Neutrophil (primary cell): ENCODE data around the gene ZNF91.
"Not testable (repeated sequence)": the region's sequence is repeated elsewhere in the genome, so short reads cannot be mapped to it uniquely, and the experiment has no call there.

Source experiments
- H3K27ac ChIP-seq: fragments of 200-600 bp; sonication (generic); 2 replicates; pipeline ENCODE4 v1.5.1; 2016; ENCODE audit warnings: mild to moderate bottlenecking, moderate library complexity
- H3K27me3 ChIP-seq: fragments of 200-600 bp; sonication (generic); 2 replicates; pipeline ENCODE4 v1.6.0; 2016; ENCODE audit warnings: mild to moderate bottlenecking
- H3K36me3 ChIP-seq: fragments of 200-600 bp; sonication (generic); 2 replicates; pipeline ENCODE4 v1.5.1; 2017
- H3K4me1 ChIP-seq, 2 experiments: fragments of 200-600 bp in 1 of 2; sonication (generic) in 1 of 2; 1 replicate in 1 of 2; 2 replicates in 1 of 2; pipeline versions ENCODE4 v1.5.1 to v1.6.1; 2013 to 2016; ENCODE audit warnings: low read depth in 1 of 2, low read length in 1 of 2, mild to moderate bottlenecking in 1 of 2, moderate library complexity in 1 of 2; ENCODE audit not compliant: control insufficient read depth in 1 of 2, insufficient read depth in 1 of 2
- H3K4me3 ChIP-seq, 2 experiments: fragments of 200-600 bp in 1 of 2; sonication (generic) in 1 of 2; 1 replicate in 1 of 2; 2 replicates in 1 of 2; pipeline ENCODE4 v1.5.1; 2013 to 2016; ENCODE audit warnings: low read depth in 1 of 2, low read length in 1 of 2, mild to moderate bottlenecking in 1 of 2, moderate library complexity in 1 of 2
- H3K9me3 ChIP-seq: fragments of 200-600 bp; sonication (generic); 2 replicates; pipeline ENCODE4 v1.5.1; 2016
- CTCF ChIP-seq: fragments of 200-600 bp; sonication (generic); IDR thresholded peaks from 2 replicates; pipeline ENCODE4 v1.5.1; 2016; ENCODE audit warnings: antibody characterized with exemption

The ZNF91 gene

GRCh38 chr19:23384858-23385257, 10.4 kb downstream of the ZNF91 start:
- H3K27ac ChIP-seq, result no peak overlapping the region
- H3K9me3 ChIP-seq, result peaks cover 25% of the 10 kb centered on the region
- H3K36me3 ChIP-seq, result no peaks in the 10 kb centered on the region
- no peaks in the 10 kb centered on the region for H3K4me1 ChIP-seq
- no peak for TF ChIP-seq CTCF
- H3K4me3 ChIP-seq, result no peak overlapping the region
- no peaks in the 10 kb centered on the region for H3K27me3 ChIP-seq

DNA sequence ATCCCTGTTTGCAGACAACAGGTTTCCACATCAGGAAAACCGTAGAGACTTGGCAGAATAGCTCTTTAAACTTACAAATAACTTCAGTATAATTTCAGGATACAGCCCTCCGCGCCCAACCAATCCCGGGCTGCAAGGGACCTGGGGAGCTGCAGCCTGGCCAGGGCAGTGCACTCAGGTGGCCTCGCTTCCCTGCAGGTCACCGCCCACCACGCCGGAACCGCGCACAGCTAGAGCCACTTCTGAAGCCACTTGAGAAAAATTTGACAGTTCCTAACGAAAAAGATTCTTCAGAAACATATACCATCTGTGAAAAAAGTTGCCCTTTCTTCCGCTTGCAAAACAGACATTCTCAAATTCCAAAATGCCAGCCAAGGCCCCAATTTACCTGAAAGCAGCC, 11.1 kb downstream of the ZNF91 start:
- H3K27me3 ChIP-seq, result no peaks in the 10 kb centered on the region
- H3K4me3 ChIP-seq, result no peak overlapping the region
- H3K27ac ChIP-seq, result no peak overlapping the region
- H3K36me3 ChIP-seq, result no peaks in the 10 kb centered on the region
- no peak for TF ChIP-seq CTCF
- H3K9me3 ChIP-seq, result peaks cover 30% of the 10 kb centered on the region
- H3K4me1 ChIP-seq, result no peaks in the 10 kb centered on the region

DNA sequence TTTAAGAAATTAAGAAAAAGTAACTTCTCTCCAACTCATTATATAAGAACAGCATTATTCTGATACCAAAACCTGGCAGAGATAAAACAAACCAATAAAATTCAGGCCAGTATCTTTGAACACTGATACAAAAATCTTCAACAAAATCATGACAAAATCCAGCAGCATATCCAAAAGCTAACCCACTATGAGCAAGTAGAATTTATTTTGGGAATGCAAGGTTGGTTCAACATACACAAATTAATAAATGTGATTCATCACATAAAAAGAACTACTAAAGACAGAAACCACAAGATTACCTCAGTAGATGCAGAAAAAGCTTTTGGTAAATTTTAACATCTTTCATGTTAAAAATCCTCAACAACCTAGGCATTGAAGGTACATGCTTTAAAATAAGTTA, 12.3 kb downstream of the ZNF91 start:
- Histone ChIP-seq H3K36me3 (no peaks in the 10 kb centered on the region), H3K4me3 (no peak overlapping the region), H3K27ac (no peak overlapping the region), H3K9me3 (peaks cover 30% of the 10 kb centered on the region), H3K27me3 (no peaks in the 10 kb centered on the region), H3K4me1 (no peaks in the 10 kb centered on the region)
- TF ChIP-seq CTCF, result no peak

DNA sequence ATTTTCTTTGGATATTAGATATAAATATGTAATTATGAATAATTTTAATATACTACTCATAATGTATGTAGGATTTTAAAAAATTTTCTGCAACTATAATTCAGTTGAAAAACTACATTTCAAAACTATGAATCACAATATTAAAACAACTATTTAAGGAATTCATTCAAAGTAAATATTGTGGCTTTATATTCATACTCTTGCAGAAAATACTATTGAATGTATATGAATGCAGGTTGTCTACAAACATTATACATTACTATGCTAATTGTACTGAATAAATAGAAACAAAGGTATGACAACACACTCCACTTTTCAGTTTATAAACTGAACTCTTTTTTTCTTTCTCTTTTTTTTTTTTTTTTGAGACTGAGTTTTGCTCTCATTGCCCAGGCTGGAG, 14.2 kb downstream of the ZNF91 start:
- TF ChIP-seq CTCF, result no peak
- H3K4me1 ChIP-seq, result no peaks in the 10 kb centered on the region
- H3K4me3 ChIP-seq, result no peak overlapping the region
- H3K36me3 ChIP-seq, result no peaks in the 10 kb centered on the region
- no peak overlapping the region for H3K27ac ChIP-seq
- peaks cover 41% of the 10 kb centered on the region for H3K9me3 ChIP-seq
- H3K27me3 ChIP-seq, result no peaks in the 10 kb centered on the region

GRCh38 chr19:23379671-23380070, 15.6 kb downstream of the ZNF91 start:
- not testable (repeated sequence) for H3K4me1 ChIP-seq, H3K27me3 ChIP-seq, H3K4me3 ChIP-seq, H3K27ac ChIP-seq, H3K36me3 ChIP-seq
- peaks cover 43% of the 10 kb centered on the region for H3K9me3 ChIP-seq

DNA sequence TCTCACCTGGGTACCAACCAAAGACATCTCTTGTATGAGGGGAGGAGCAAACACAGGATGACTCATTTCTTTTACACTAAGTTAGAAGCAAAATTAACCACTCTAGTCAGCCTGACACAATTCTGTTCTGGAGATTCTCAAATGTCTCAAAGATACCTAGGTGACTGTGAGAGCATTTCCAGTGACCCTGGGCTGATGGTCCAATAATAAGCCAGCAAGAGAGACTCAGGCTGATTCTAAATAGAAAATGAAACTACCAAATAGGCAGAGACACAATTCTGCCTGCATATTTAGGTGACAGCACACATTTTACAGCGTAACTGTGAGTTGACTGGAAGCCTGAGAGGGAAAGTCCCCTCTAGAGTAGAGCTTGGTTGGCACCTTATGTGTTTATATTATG, 16.3 kb downstream of the ZNF91 start:
- Histone ChIP-seq H3K27me3 (no peaks in the 10 kb centered on the region), H3K27ac (no peak overlapping the region), H3K36me3 (peaks cover under 1% of the 10 kb centered on the region), H3K9me3 (peaks cover 36% of the 10 kb centered on the region), H3K4me3 (no peak overlapping the region), H3K4me1 (no peaks in the 10 kb centered on the region)
- TF ChIP-seq CTCF, result no peak
